GM18508 (cell line): Measurements from ENCODE around the gene CLIC5.

ENCODE experiments used
- ATAC-seq: cut with Tn5 transposase; IDR thresholded peaks from one replicate; pipeline ENCODE4 v1.9.1; 2021; ENCODE audit warnings: moderate number of reproducible peaks; ENCODE audit not compliant: insufficient read depth, unreplicated experiment

CLIC5 gene

GRCh38 chr6:46036911-46037310 lies 21.3 kb upstream of the CLIC5 start:
- ATAC-seq, result no peak

GRCh38 chr6:46035242-46035641 lies 19.6 kb upstream of the CLIC5 start:
- ATAC-seq, result no peak

GRCh38 chr6:46032110-46032998 lies 16.7 kb upstream of the CLIC5 start:
- no peak for ATAC-seq

GRCh38 chr6:46029602-46030001 lies 13.9 kb upstream of the CLIC5 start:
- no peak for ATAC-seq

GRCh38 chr6:46026307-46026706 lies 10.6 kb upstream of the CLIC5 start:
- no peak for ATAC-seq

GRCh38 chr6:46025573-46025972 lies 9.9 kb upstream of the CLIC5 start:
- ATAC-seq, result no peak

- ATAC-seq, result no peak
These were observed 8.6 kb upstream of the CLIC5 start for GRCh38 chr6:46024124-46024769.

GRCh38 chr6:46023216-46023915 lies 7.7 kb upstream of the CLIC5 start:
- no peak for ATAC-seq

- ATAC-seq, result no peak
These were observed 6.7 kb upstream of the CLIC5 start for GRCh38 chr6:46022106-46022948.

- no peak for ATAC-seq
These were observed 2.1 kb upstream of the CLIC5 start for GRCh38 chr6:46017726-46018125.

GRCh38 chr6:46016063-46016608 lies 476 bp upstream of the CLIC5 start:
- ATAC-seq, result no peak

GRCh38 chr6:46014511-46015118 lies 1.0 kb downstream of the CLIC5 start:
- no peak for ATAC-seq

- no peak for ATAC-seq
These were observed 1.6 kb downstream of the CLIC5 start for GRCh38 chr6:46014046-46014445.

GRCh38 chr6:46013639-46014038 lies 2.0 kb downstream of the CLIC5 start:
- no peak for ATAC-seq

GRCh38 chr6:46012834-46013233 lies 2.8 kb downstream of the CLIC5 start:
- no peak for ATAC-seq

GRCh38 chr6:46011188-46012085 lies 4.2 kb downstream of the CLIC5 start:
- ATAC-seq, result peak; percentile 89

- no peak for ATAC-seq
These were observed 4.9 kb downstream of the CLIC5 start for GRCh38 chr6:46010771-46011170.

GRCh38 chr6:46010270-46010669 lies 5.4 kb downstream of the CLIC5 start:
- no peak for ATAC-seq

GRCh38 chr6:46002264-46002663 lies 13.4 kb downstream of the CLIC5 start:
- no peak for ATAC-seq
